GM12872 (cell line): ENCODE data around the gene ESD.

Source experiments
- CTCF ChIP-seq: IDR thresholded peaks from 3 replicates; pipeline ENCODE4 v1.5.1; 2011; ENCODE audit warnings: low read depth, mild to moderate bottlenecking, low read length, moderate library complexity; ENCODE audit not compliant: insufficient read depth

The ESD gene

GRCh38 chr13:46771693-46772092 lies 25.3 kb downstream of the ESD start:
- TF ChIP-seq CTCF = no peak

- no peak for TF ChIP-seq CTCF
Observed at GRCh38 chr13:46761866-46762265, 35.1 kb downstream of the ESD start.

DNA sequence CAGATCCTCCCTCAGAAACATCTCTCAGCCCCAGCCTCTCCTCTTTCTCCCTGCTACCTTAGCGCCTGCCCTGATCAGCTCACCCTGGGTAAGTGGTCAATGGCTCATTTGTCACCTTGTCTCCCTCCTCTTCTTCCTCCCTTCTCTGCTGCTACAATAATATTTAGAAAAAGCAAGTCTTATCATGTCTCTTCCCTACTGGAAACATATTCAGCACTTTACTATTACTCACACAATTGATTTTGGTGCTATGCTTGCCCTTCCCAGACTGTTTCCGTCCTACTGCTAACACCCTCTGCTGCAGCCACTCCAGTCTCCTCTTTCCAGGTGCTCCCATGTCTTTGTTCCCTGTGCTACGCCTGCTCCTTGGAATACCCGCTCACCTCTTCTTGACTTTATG lies 35.8 kb downstream of the ESD start:
- TF ChIP-seq CTCF = no peak

DNA sequence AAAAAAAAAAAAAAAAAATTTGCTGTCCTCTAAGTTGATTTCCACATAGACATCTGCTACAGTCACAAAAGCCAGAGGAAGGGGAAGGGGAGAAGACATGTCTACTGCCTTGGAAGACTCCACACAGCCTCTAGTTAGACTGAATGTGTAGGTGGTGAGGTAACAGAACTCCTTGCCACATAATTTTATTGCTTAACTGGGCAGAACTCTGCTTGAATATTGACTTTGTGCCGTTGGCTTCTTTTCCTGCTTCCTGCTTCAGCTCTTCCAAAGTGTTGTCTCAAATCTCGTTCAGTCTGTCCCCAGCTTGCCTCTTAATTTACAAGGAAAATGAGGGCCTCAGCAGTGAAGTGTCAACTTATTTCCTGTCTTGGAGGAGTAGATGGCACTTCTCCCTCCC lies 37.1 kb downstream of the ESD start:
- TF ChIP-seq CTCF = no peak

GRCh38 chr13:46757640-46758039 lies 39.3 kb downstream of the ESD start:
- TF ChIP-seq CTCF = no peak

DNA sequence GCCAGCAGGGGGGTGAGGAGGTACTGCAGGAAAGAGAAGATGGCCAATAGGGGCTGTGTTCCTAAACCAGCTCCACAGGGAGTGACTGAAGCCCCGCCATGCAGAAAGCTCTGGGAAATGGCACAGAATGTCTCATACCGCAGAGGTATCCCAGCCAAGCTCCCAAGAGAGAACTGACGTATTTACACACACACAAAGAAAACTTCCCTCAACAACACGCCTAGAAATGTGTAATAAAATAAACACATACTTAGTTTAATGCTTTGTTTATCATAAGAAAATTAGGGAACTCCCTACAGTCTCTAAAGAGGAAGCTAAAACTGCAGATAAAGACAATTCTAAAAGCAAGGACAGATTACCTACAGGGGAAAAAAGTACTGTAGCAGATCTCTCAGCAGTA lies 40.0 kb downstream of the ESD start:
- TF ChIP-seq CTCF = no peak

- no peak for TF ChIP-seq CTCF
Observed at GRCh38 chr13:46754812-46755211, 42.1 kb downstream of the ESD start.

DNA sequence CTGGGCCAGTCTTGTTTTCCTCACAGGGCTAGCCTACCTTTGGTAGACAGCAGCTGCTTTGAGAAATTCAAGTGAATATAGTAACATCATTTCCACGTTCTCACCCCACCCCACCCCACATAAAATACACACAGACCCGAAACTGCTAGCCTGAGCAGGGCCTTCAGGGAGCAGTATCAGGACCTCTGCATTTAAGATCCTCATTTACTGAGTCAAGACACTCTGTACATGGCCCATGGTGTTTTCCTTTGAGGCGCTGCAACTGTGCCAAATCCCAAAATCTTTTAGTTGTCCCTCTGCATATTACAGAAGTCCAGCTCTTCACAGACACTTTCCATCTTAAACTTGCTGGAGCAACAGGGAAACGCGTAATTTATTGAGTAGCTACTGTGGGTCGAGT lies 43.0 kb downstream of the ESD start:
- no peak for TF ChIP-seq CTCF
